Panc1 (cell line): ENCODE measurements around the gene CHCHD1. TPM values are rescaled to one million over a fixed set of nuclear protein-coding genes. Genes with fewer than 3 reads are reported as not detected.

ENCODE experiments used
- ATAC-seq: fragments of 200-7000 bp; cut with Tn5 transposase; 2 replicates; pipeline ENCODE4 v1.9.1; 2020; ENCODE audit warnings: mild to moderate bottlenecking, moderate library complexity
- Bru-seq: library from RNA; stranded (reverse); fragments of 400-500 nt; gene quantifications from one replicate; lab custom pipeline; 2021; lab: Mats Ljungman, UMichigan
- BruChase-seq, 2 experiments: library from RNA; stranded (reverse); fragments of 400-500 nt; gene quantifications; one replicate each; lab custom pipeline; 2021; lab: Mats Ljungman, UMichigan
- BruUV-seq: library from RNA; stranded (reverse); fragments of 400-500 nt; replicated peaks from 2 replicates; lab custom pipeline; 2021; lab: Mats Ljungman, UMichigan
- CTCF ChIA-PET: fragments of 300-600 bp; sonication (Branson Sonifier 250); formaldehyde crosslinking; loops from one replicate; lab custom pipeline; 2022; ENCODE audit warnings: antibody characterized with exemption; lab: Charles Lee
- POLR2A ChIA-PET: fragments of 300-600 bp; sonication (Branson Sonifier 250); formaldehyde crosslinking; loops from one replicate; lab custom pipeline; 2022; ENCODE audit warnings: antibody characterized with exemption; lab: Charles Lee
- DNase-seq: peaks from one replicate; pipeline ENCODE4 v3.0.0-alpha.2; 2010; ENCODE audit warnings: low read depth, low spot score
- H3K27ac ChIP-seq: 2 replicates; pipeline ENCODE4 v1.5.1; 2011; ENCODE audit warnings: mild to moderate bottlenecking, low read length, inconsistent platforms
- H3K27me3 ChIP-seq: fragments of 200-500 bp; sonication (Bioruptor generic); 2 replicates; pipeline ENCODE4 v1.6.0; 2014; ENCODE audit warnings: low read length, inconsistent platforms; ENCODE audit not compliant: control insufficient read depth, insufficient read depth
- H3K36me3 ChIP-seq: fragments of 200-500 bp; sonication (Bioruptor generic); 2 replicates; pipeline ENCODE4 v1.5.1; 2014; ENCODE audit warnings: inconsistent platforms, mild to moderate bottlenecking, low read length, moderate library complexity; ENCODE audit not compliant: control insufficient read depth, insufficient read depth
- H3K4me1 ChIP-seq: 2 replicates; pipeline ENCODE4 v1.5.1; 2011; ENCODE audit warnings: inconsistent platforms, mild to moderate bottlenecking, low read length, moderate library complexity; ENCODE audit not compliant: control insufficient read depth, insufficient read depth
- H3K4me3 ChIP-seq, 2 experiments: 2 replicates each; pipeline ENCODE4 v1.5.1; 2011 to 2012; ENCODE audit warnings: low read depth in 2 of 2, low read length in 2 of 2, mild to moderate bottlenecking in 2 of 2, inconsistent platforms in 1 of 2, moderate library complexity in 1 of 2
- H3K9me3 ChIP-seq: fragments of 200-500 bp; sonication (Bioruptor generic); 2 replicates; pipeline ENCODE4 v1.5.1; 2014; ENCODE audit warnings: low read depth, mild to moderate bottlenecking, inconsistent platforms, low read length, moderate library complexity; ENCODE audit not compliant: control insufficient read depth, insufficient read depth
- POLR2AphosphoS5 ChIP-seq: IDR thresholded peaks from 2 replicates; pipeline ENCODE4 v1.6.1; 2012; ENCODE audit warnings: mild to moderate bottlenecking, low read depth, low read length, moderate library complexity
- SIN3A ChIP-seq: IDR thresholded peaks from 2 replicates; pipeline ENCODE4 v1.6.1; 2012; ENCODE audit warnings: low read depth, mild to moderate bottlenecking, low read length, moderate library complexity, borderline replicate concordance; ENCODE audit not compliant: insufficient read depth
- TCF7L2 ChIP-seq: IDR thresholded peaks from 2 replicates; pipeline ENCODE4 v1.6.1; 2011; ENCODE audit warnings: mild to moderate bottlenecking, low read depth, low read length, inconsistent platforms
- in situ Hi-C: cut with HindIII; loops from 2 replicates; pipeline ENCODE4 v1.10.0; 2016; ENCODE audit warnings: low sequenced_read_pairs, low pct_unique_long_range_greater_than_20kb
- intact Hi-C: fragments of 100-400 bp; cut with micrococcal nuclease; formaldehyde crosslinking; loops from one replicate; pipeline ENCODE4 v1.10.0; 2022; ENCODE audit not compliant: unreplicated experiment
- long read RNA-seq: library from polyadenylated mRNA; unstranded; transcript quantifications from one replicate; pipeline ENCODE4 v2.0.0, GENCODE V29; 2021; ENCODE audit not compliant: unreplicated experiment
- polyA plus RNA-seq: library from polyadenylated mRNA; unstranded; fragments of >200 nt; gene quantifications from one replicate; pipeline ENCODE4 v1.2.1, GENCODE V29; 2012; ENCODE audit warnings: missing spikeins; ENCODE audit not compliant: insufficient read length
- total RNA-seq: library from RNA; stranded (reverse); gene quantifications from one replicate; pipeline ENCODE4 v1.2.1, GENCODE V29; 2021; ENCODE audit not compliant: unreplicated experiment
- TF ChIP-seq, protein P1 (sequence below), 2 experiments: IDR thresholded peaks; 2 replicates each; pipeline ENCODE4 v1.6.1; 2011 to 2012; ENCODE audit warnings: low read depth in 2 of 2, control low read depth in 1 of 2, low read length in 1 of 2, mild to moderate bottlenecking in 1 of 2, moderate library complexity in 1 of 2; ENCODE audit not compliant: insufficient read depth in 1 of 2
- TF ChIP-seq, protein P2 (sequence below): fragments of 450-650 bp; IDR thresholded peaks from 2 replicates; pipeline ENCODE4 v1.5.1; 2017; ENCODE audit warnings: mild to moderate bottlenecking

Gene CHCHD1
- total RNA-seq (41.2 TPM), Bru-seq, nascent RNA (percentile 88 among the genes with signal in this experiment), BruChase-seq, experiment 1, labeled RNA remaining after a 2-hour chase (percentile 85 among the genes with signal in this experiment), BruChase-seq, experiment 2, labeled RNA remaining after a 6-hour chase (percentile 93 among the genes with signal in this experiment)
- 71.5 TPM for polyA plus RNA-seq
- long read RNA-seq, transcript CHCHD1-201 (3 exons, 835 nt), result major isoform, 27 of 50 reads
- long read RNA-seq, partial matches to known transcripts, result 9 of 50 reads
- long read RNA-seq, other reads (novel, unspliced or antisense), result 14 of 50 reads

DNA sequence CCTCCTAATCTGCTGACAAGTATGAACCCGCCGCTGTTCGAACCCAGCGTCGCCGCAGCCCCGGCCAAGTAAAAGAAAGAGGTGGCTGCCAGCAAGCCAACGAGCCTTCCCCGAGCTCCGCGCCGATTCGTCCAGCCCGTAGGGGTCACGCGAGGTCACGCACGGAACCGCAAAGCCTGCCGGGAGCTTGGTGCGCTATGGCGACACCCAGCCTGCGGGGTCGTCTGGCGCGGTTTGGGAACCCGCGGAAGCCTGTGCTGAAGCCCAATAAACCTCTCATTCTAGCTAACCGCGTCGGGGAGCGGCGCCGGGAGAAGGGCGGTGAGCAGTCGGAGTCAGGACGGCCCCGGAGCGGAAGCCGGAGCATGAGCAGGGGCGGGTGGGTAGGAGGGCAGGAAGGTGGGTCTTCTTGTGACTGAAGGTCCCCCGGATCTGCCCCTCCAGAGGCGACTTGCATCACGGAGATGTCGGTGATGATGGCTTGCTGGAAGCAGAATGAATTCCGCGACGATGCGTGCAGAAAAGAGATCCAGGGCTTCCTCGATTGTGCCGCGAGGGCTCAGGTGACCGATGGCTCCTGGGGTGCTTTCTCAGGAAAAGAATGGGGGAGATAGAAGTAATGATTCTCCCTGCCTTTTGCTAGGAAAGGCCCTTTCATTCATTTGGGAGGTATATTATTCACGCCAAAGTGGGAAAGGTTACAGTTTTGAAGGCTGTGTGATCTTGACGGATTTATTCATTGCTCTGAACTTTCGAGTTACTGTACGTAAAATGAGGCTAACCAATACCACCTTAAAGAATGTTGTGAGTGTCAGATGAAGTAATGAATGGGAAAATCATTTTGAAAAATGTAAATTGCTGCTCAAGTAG, at the start of gene CHCHD1:
Gene CHCHD1 (plus strand): TSS at position 170 of the 870 bp plus-strand sequence. CDS start 28 bp downstream, at position 198.
- ChIA-PET CTCF (interaction anchor here (0.7 to 1.0 kb wide), 2 partner anchors 10 to 57 kb away, joined by 3 read pairs; a partner anchor contains a TSS), POLR2A (interaction anchor here (0.6 to 1.1 kb wide), 2 partner anchors 10 to 98 kb away, joined by 3 read pairs; a partner anchor contains a TSS)
- BruUV-seq, result no TSS peak
- Histone ChIP-seq H3K27ac (peak within 1 kb of the TSS; percentile 94), H3K4me1 (peaks cover 35% of the 10 kb centered on the region), H3K27me3 (no peaks in the 10 kb centered on the region), H3K4me3 (peak within 1 kb of the TSS; percentile 81 to 89), H3K36me3 (peaks cover 3% of the 10 kb centered on the region; the same call in 1 of the 2 replicates), H3K9me3 (no peaks in the 10 kb centered on the region)
- TF ChIP-seq SIN3A, result peak; percentile 71; the same call in 1 of the 2 replicates
- TF ChIP-seq POLR2AphosphoS5, result peak; percentile 93
- TF ChIP-seq TCF7L2, result no peak
- DNase-seq (no peak), ATAC-seq (peak; percentile 79)
- intact Hi-C loops, result no loop called here
- in situ Hi-C loops, result no loop called here

DNA sequence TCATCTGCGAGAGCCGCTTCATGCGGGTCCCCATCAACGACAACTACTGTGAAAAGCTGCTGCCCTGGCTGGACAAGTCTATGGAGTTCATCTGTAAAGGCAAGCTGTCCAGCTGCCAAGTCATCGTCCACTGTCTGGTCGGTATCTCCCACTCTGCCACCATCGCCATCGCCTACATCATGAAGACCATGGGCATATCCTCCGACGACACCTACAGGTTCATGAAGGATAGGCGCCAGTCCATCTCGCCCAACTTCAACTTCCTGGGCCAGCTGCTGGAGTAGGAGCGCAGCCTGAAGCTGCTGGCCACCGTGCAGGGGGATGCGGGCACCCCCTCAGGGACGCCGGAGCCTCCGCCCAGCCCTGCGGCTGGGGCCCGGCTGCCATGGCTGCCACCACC, 49.4 kb upstream of the CHCHD1 start:
- no peak for ATAC-seq
- ChIA-PET POLR2A (no interaction called here), CTCF (no interaction called here)
- no peak overlapping the region for H3K27ac ChIP-seq
- no peaks in the 10 kb centered on the region for H3K9me3 ChIP-seq
- no peaks in the 10 kb centered on the region for H3K27me3 ChIP-seq
- H3K4me1 ChIP-seq, result no peaks in the 10 kb centered on the region; the same call in 1 of the 2 replicates
- intact Hi-C loops, result no loop called here
- no TSS peak for BruUV-seq
- DNase-seq, result no peak
- H3K4me3 ChIP-seq, result no peak overlapping the region
- peaks cover 7% of the 10 kb centered on the region for H3K36me3 ChIP-seq
- TF ChIP-seq, protein P1, sequence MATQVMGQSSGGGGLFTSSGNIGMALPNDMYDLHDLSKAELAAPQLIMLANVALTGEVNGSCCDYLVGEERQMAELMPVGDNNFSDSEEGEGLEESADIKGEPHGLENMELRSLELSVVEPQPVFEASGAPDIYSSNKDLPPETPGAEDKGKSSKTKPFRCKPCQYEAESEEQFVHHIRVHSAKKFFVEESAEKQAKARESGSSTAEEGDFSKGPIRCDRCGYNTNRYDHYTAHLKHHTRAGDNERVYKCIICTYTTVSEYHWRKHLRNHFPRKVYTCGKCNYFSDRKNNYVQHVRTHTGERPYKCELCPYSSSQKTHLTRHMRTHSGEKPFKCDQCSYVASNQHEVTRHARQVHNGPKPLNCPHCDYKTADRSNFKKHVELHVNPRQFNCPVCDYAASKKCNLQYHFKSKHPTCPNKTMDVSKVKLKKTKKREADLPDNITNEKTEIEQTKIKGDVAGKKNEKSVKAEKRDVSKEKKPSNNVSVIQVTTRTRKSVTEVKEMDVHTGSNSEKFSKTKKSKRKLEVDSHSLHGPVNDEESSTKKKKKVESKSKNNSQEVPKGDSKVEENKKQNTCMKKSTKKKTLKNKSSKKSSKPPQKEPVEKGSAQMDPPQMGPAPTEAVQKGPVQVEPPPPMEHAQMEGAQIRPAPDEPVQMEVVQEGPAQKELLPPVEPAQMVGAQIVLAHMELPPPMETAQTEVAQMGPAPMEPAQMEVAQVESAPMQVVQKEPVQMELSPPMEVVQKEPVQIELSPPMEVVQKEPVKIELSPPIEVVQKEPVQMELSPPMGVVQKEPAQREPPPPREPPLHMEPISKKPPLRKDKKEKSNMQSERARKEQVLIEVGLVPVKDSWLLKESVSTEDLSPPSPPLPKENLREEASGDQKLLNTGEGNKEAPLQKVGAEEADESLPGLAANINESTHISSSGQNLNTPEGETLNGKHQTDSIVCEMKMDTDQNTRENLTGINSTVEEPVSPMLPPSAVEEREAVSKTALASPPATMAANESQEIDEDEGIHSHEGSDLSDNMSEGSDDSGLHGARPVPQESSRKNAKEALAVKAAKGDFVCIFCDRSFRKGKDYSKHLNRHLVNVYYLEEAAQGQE (IDR thresholded peaks at IDR 0.05; ENCODE audit: insufficient read depth in 1 of 2, low read depth in 2 of 2, low read length in 1 of 2), result no peak
- TF ChIP-seq, protein P2, sequence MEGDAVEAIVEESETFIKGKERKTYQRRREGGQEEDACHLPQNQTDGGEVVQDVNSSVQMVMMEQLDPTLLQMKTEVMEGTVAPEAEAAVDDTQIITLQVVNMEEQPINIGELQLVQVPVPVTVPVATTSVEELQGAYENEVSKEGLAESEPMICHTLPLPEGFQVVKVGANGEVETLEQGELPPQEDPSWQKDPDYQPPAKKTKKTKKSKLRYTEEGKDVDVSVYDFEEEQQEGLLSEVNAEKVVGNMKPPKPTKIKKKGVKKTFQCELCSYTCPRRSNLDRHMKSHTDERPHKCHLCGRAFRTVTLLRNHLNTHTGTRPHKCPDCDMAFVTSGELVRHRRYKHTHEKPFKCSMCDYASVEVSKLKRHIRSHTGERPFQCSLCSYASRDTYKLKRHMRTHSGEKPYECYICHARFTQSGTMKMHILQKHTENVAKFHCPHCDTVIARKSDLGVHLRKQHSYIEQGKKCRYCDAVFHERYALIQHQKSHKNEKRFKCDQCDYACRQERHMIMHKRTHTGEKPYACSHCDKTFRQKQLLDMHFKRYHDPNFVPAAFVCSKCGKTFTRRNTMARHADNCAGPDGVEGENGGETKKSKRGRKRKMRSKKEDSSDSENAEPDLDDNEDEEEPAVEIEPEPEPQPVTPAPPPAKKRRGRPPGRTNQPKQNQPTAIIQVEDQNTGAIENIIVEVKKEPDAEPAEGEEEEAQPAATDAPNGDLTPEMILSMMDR, result no peak
- no peak for TF ChIP-seq TCF7L2
- TF ChIP-seq POLR2AphosphoS5, result no peak
- no peak for TF ChIP-seq SIN3A
- in situ Hi-C loops, result no loop called here
